GM21717 (cell line): ENCODE data around the gene MAP7.
"Not testable (repeated sequence)": the region's sequence is repeated elsewhere in the genome, so short reads cannot be mapped to it uniquely, and the experiment has no call there.

Source experiments
- ATAC-seq: cut with Tn5 transposase; IDR thresholded peaks from one replicate; pipeline ENCODE4 v1.9.1; 2021; ENCODE audit warnings: mild to moderate bottlenecking, moderate library complexity; ENCODE audit not compliant: unreplicated experiment

Gene MAP7

GRCh38 chr6:136474241-136474640, 76.0 kb downstream of the MAP7 start:
- ATAC-seq: no peak

- ATAC-seq: no peak
Observed at GRCh38 chr6:136471922-136472321, 78.3 kb downstream of the MAP7 start.

GRCh38 chr6:136471372-136471771, 78.8 kb downstream of the MAP7 start:
- no peak for ATAC-seq

- ATAC-seq: no peak
Observed at GRCh38 chr6:136470044-136470443, 80.2 kb downstream of the MAP7 start.

- no peak for ATAC-seq
Observed at GRCh38 chr6:136469154-136469553, 81.1 kb downstream of the MAP7 start.

GRCh38 chr6:136468711-136469110, 81.5 kb downstream of the MAP7 start:
- no peak for ATAC-seq

GRCh38 chr6:136467186-136467585, 83.0 kb downstream of the MAP7 start:
- no peak for ATAC-seq

- ATAC-seq: no peak
Observed at GRCh38 chr6:136466777-136467176, 83.4 kb downstream of the MAP7 start.

GRCh38 chr6:136465766-136466303, 84.4 kb downstream of the MAP7 start:
- ATAC-seq: no peak

GRCh38 chr6:136464874-136465273, 85.3 kb downstream of the MAP7 start:
- no peak for ATAC-seq

- ATAC-seq: no peak
Observed at GRCh38 chr6:136464148-136464547, 86.1 kb downstream of the MAP7 start.

GRCh38 chr6:136463743-136464142, 86.5 kb downstream of the MAP7 start:
- no peak for ATAC-seq

GRCh38 chr6:136446579-136447187, 103.5 kb downstream of the MAP7 start:
- no peak for ATAC-seq

- no peak for ATAC-seq
Observed at GRCh38 chr6:136446145-136446544, 104.1 kb downstream of the MAP7 start.

GRCh38 chr6:136445063-136445462, 105.2 kb downstream of the MAP7 start:
- ATAC-seq: no peak

- ATAC-seq: no peak
Observed at GRCh38 chr6:136440203-136440602, 110.0 kb downstream of the MAP7 start.

- ATAC-seq: no peak
Observed at GRCh38 chr6:136439514-136440190, 110.6 kb downstream of the MAP7 start.

- no peak for ATAC-seq
Observed at GRCh38 chr6:136438441-136438840, 111.8 kb downstream of the MAP7 start.

GRCh38 chr6:136437246-136437645, 113.0 kb downstream of the MAP7 start:
- no peak for ATAC-seq

GRCh38 chr6:136435101-136435500, 115.1 kb downstream of the MAP7 start:
- ATAC-seq: no peak

GRCh38 chr6:136431306-136431705, 118.9 kb downstream of the MAP7 start:
- not testable (repeated sequence) for ATAC-seq

- ATAC-seq: no peak
Observed at GRCh38 chr6:136429264-136430065, 120.8 kb downstream of the MAP7 start.
